GM15510 (cell line): ENCODE data around the gene PHKG2.

Experiments
- POLR2A ChIP-seq: IDR thresholded peaks from 3 replicates; pipeline ENCODE4 v1.6.1; 2011; ENCODE audit warnings: borderline replicate concordance; ENCODE audit not compliant: insufficient read length; ENCODE audit errors: extremely low read depth

Gene PHKG2

DNA sequence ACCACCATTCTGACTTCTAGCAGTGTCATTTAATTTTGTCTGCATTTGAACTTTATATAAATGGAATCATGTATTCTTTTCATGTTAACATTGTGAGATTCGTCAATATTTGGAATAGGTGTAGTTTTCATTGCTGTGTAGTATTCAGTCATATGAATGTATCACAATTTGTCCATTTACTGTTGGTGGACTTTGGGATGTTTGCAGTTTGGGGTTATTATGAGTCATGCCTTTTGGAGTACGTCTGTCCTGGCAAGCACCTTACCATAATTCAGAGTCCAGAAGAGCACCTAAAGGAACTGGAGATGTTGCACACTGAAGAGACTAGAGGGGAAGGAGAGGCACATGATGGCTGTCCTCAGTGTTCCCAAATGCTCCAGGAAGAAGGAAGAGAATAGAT, 3.1 kb upstream of the PHKG2 start:
- no peak for TF ChIP-seq POLR2A

DNA sequence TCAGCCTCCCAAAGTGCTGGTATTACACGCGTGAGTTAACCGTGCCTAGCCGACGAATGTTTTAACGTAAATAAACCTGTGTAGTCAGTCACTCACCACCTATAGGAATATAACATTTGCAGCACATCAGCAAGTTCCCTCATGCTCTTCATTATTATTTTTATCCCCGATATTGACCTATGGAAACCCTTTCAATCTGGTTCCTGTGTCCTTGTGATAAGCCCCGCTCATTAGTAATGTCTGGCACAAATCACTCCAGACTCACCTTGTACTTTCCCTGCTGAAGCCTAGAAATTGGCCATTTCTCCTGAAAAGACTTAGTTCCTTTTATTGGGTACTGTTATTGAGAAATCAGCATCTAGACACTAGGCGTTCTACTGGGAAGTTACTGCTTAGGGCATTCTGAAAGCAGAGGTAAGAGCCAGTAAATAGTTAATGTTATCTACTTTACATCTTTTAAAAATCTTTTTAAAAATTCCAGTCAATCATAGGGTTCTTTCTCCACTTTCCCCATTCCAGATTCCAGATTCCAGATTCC, 1.5 kb upstream of the PHKG2 start:
- no peak for TF ChIP-seq POLR2A

DNA sequence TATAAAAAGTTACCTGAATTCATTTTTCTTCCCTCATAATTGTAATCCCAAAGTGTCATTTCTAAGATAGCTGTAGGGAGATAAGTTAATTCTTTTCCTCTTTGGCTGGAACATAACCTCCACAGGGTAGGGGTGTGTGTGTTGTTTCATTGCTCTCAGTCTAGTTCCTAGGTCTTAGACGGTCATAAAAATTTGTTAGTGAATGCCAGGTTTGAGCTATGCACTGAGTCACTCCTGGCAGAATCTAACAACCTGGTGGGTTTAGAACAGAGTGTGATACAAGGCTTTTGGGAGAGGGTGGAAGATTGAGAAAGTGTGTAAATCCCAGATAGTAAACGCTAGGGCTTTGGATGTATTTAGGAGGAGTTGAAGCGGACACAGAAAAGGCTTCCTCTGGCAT, 894 bp upstream of the PHKG2 start:
- no peak for TF ChIP-seq POLR2A

DNA sequence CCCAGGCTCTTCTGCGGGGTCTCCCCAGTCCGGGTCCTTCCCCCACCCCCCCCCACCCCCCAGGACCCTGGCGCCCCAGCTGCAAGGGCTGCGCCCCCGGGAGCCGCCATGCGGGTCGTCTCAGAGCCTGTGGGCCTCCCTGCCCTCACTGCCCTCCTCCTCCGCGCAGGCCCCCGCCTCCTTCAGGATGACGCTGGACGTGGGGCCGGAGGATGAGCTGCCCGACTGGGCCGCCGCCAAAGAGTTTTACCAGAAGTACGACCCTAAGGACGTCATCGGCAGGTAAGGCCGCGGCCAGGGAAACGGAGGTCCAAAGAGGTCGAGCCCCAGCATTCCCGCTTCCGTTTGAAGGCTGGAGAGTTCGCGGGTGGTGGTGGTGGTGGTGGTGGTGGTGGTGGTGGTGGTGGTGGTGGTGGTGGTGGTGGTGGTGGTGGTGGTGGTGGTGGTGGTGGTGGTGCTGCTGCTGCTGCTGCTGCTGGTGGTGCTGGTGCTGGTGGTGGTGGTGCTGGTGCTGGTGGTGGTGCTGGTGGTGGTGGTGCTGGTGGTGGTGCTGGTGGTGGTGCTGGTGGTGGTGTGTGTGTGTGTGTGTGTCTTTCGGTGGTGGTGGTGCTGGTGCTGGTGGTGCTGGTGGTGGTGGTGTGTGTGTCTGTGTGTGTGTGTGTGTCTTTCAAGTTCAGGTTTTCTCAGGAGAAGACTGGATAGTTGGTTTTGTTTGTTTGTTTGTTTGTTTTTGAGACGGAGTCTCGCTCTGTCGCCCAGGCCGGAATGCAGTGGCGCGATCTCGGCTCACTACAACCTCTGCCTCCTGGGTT, 615 bp downstream of the PHKG2 start:
- TF ChIP-seq POLR2A = no peak

DNA sequence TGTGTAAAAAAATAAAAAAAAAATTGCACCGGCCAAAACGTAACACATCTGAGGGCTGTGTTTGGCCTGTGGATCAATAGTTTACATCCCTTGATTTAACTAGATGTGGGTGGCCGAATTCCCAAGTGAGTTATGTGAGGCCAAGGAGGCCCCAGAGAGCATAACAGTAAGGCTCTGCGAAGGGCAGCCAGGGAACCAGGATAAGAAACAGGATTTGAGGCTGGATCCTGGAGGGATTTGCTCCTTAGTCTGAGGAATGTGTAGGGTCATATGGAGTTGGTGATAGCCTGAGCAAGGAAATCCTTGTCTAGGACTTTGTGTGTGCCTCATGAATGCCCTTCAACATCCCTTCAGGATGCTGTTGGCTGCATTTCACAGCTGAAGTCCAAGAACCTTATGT, 2.0 kb downstream of the PHKG2 start:
- TF ChIP-seq POLR2A = no peak

DNA sequence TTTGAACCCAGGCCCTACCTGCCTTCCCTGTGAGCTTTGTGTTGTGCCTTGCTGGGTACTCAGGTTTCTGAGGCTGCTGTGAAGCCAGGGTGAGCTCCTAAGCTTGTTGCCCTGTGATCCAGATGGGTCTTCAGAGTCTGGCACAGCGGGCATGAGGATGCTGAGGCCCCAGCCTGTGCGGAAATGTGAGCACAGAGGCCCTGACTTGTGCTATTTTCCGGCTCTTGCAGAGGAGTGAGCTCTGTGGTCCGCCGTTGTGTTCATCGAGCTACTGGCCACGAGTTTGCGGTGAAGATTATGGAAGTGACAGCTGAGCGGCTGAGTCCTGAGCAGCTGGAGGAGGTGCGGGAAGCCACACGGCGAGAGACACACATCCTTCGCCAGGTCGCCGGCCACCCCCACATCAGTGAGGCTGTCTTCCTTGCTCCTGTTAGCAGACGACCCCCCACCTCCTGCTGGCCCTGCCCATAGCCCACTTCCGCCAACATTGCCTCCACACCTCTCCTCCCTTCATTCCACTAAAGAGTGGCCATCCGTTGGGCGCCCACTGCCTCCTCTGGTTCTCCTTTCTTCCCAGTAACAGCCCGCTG, 2.7 kb downstream of the PHKG2 start:
- no peak for TF ChIP-seq POLR2A

DNA sequence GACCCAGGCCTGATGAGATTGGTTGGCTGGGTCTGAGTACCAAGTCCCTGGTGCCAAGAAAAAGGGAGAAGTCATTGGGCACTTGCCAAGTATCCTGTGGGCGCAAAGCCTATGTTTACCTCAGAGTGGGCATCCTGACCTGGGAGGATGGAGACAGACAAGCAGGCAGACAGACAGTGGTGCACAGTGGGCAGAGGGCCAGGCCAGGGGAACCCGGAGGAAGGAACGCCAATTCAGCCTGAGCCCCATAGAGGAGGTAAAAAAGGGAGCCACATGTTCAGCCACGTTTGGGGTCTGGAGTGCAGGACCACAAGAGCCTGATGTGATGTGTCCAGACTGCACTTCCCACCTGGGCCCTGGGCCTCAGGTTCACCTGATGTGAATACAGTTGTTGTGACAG, 5.4 kb downstream of the PHKG2 start:
- no peak for TF ChIP-seq POLR2A

DNA sequence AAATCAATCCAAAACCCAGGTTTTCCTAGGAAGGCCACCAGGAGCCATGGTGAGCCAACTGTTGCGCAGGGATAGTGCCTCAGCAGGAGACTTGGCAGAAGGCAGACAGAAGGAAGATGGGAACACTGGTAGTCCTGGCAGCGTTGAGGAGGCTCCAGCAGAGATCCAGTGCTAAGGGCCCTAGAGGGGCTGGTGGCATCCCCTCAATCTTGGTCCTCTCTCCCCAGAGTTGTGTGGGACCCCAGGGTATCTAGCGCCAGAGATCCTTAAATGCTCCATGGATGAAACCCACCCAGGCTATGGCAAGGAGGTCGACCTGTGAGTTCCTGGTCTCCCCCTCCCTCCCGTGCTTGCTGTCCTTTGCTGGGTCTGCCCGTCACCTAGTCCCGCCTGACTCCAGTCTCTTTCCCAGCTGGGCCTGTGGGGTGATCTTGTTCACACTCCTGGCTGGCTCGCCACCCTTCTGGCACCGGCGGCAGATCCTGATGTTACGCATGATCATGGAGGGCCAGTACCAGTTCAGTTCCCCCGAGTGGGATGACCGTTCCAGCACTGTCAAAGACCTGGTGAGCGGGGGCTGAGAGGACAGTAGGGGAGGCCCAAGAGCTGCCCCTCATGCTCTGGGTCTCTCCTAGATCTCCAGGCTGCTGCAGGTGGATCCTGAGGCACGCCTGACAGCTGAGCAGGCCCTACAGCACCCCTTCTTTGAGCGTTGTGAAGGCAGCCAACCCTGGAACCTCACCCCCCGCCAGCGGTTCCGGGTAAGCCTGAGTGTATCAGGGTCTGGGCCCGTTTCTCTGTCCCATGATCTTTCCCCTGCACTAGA, 7.9 kb downstream of the PHKG2 start:
- TF ChIP-seq POLR2A = no peak

DNA sequence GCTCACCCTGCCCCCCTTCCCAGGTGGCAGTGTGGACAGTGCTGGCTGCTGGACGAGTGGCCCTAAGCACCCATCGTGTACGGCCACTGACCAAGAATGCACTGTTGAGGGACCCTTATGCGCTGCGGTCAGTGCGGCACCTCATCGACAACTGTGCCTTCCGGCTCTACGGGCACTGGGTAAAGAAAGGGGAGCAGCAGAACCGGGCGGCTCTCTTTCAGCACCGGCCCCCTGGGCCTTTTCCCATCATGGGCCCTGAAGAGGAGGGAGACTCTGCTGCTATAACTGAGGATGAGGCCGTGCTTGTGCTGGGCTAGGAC, 8.5 kb downstream of the PHKG2 start:
- no peak for TF ChIP-seq POLR2A

DNA sequence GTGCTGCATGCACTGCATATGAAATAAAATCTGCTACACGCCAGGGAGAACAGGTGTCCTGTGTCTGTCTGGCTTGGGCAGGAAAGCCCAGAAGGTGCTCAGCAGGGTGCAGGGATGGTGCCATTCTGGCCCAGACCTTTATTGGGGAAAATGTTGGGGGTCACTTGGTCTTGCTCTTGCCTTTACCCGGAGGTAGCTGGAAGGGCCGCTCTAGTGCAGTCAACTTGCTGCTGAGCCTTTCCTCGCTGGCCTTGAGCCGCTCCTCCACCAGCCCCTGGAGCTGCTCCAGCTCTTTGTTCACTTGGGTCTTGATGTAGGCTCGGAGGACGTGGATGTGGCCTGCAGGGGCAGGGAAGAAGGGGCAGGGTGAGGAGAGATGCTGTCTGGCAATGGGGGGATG, 9.1 kb downstream of the PHKG2 start:
- no peak for TF ChIP-seq POLR2A

DNA sequence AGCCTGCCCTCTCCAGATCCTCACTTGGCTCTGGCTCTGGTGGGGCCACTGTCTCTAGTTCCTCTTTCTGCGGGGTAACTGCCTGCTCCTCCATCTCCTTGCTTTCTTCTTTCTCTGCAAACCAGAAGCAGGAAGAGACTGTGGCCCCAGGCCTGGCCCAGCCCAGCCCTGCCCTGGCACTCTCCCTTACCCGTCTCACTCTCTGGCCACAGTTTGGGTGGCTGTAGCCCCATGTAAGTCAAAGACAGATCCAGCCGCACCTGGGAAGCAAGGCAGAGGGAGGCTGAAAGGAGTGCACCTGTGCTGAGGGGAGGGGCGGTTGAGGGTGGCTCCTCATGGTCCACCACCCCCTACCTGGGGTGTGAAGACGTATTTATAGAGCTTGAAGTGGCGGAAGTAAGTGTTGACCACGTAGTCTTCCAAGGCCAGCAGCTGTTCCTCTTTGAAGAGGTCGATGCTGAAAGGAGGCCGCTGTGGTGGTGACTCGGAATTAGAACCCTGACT, 10.8 kb downstream of the PHKG2 start:
- no peak for TF ChIP-seq POLR2A

DNA sequence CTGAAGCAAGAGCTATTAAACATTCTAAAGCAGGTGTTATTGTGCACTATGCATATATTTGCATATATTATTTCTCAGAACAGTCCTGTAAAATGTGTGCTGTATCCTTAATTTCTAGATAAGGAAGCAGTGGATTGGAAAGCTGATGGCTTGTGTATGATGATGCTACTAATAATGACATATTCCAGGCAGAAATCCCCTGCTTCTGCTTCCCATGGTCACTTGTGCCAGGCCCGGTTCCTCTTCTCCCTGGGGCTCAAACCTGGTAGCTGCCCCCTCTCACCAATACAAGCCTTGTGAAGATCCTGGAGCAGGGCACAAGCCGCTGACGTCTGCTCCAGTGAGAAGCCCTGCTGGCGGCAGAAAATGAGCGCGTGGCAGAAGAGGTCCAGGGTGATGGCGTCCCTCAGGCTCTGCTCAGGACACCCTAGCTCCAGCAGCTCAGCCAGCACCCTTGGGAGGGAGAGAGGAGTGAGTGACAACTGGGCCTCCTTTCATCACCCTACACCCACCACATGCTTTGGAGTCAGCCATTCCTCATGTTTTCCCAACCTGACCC, 11.9 kb downstream of the PHKG2 start:
- no peak for TF ChIP-seq POLR2A

DNA sequence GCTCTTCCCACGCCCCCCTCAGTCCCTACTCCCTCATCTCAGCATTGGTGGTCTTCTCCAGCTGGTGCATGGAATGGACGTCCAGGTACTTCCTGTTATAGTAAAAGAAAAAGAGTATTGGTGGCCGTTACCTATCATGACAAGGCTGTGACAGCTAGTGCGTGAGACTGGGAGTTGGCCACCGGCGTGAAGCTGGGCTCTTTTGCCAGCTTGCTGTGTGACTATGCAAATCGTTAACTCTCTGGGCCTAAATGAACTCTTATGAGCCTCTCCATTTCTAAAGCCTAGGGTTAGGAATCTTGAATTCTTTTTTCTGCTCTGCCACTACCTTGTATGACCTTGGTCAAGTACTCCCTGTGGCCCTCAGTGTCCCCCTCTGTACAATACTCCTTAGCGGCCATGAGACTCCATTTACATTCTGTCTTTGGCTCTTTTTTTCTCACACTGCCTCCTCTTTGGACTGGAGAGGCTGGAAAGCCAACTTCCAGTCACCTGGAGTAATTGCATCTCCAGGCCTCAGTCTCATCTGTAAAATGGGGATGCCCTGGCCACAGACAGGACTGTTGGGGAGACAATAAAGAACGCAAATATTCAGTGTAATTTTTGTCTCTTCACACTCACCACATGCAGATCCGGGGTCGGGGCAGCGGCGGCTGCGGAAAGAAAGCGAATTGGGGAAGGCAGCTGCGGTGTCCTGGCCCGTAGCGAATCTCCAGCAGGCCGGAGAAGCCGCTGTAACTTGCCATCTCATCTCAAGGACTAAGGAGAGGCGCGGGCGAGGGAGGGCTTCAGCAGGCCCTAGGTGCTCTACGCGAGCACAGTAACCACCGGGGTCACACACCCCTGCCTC, 12.6 kb downstream of the PHKG2 start:
- TF ChIP-seq POLR2A = no peak

DNA sequence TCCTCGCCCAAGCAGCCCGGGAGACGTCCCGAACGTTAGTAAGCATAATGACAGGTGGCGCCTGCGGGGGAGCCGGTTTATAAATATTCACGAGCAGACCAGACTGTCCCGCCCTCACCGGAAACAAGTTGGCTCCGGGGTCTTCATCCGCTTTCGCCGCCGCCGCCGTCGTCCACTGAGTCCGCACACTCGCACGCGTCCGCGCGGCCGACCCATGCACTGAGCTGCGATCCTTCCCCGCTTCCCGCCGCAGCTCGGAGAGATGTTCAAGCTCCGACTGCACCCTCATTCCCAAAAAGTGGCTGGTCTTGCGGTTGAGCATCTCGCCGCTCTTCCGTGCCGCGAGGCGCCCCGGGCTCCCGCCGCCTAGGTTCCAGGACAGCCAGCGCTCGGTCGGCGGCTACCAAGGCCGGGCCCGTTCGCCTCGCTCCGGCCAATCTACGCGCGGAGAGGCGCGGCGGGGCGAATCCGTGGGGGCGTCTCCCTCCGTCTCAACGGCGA, 13.3 kb downstream of the PHKG2 start:
- peak; percentile 30 for TF ChIP-seq POLR2A

DNA sequence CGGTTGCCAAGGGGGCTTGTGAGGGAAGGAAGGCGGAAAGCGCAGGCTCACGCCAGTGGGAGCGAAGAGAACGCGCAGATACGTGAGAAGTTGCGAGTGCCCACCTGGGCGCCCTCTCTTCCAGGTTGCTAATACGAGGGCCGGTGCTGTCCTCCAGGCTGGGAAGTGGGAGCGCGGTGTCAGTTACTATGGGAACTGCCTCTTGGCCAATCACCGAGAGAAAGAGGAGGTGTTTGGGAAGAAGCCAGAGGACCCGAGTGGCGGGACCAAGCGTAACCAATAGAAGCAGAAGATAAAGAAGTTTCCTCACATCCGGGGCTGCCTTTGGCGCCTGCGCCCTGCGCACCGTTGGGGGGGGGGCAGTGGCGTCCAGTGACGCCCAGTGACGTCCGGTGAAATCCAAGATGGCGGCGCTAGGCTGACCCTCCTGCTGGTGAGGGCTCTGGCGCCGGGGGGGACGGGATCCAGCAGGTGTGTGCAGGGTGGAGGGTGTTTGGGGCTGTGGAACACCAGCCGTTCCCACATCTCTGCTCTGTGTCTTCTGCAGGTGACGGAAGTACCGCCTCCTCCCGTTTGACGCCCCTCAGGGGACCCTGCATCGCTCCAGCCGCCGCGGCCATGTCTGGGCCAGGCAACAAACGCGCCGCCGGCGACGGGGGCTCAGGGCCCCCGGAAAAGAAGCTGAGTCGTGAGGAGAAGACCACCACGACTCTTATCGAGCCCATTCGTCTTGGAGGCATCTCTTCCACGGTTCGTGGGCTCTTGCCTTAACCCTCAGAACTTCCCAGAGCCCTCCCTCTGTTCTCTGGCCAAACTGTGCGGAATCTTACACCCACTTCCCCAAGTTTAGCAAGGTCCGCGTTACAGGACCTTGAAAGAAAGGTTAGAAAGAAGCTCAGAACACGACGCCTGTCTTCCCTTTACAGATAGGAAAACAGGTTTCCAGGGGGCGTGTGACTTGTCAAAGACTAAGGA, 14.0 kb downstream of the PHKG2 start, which contains the start of the genes CFAP119 and RNF40:
CFAP119 (minus strand) TSS at position 135 of the 975 bp plus-strand sequence. CDS start 314 bp downstream, outside the sequence.
RNF40 (plus strand) TSS at position 395 of the 975 bp plus-strand sequence; CDS start at position 619, 224 bp downstream.
- TF ChIP-seq POLR2A = peak; percentile 87
